Brain microvascular endothelial cell (primary cell): ENCODE results near the gene GUCA1C.

Experiments used
- DNase-seq: peaks from one replicate; pipeline ENCODE4 v3.0.0-alpha.2; 2020
- H3K27ac ChIP-seq: fragments of 250-450 bp; sonication (Bioruptor Pico); 2 replicates; pipeline ENCODE4 v1.5.1; 2020; ENCODE audit warnings: mild to moderate bottlenecking, moderate library complexity
- H3K27me3 ChIP-seq: fragments of 250-450 bp; sonication (Bioruptor Pico); replicated peaks from 2 replicates; pipeline ENCODE4 v1.5.1; 2020; ENCODE audit warnings: mild to moderate bottlenecking
- H3K36me3 ChIP-seq: fragments of 250-450 bp; sonication (Bioruptor Pico); replicated peaks from 2 replicates; pipeline ENCODE4 v1.5.1; 2020; ENCODE audit warnings: mild to moderate bottlenecking
- H3K4me3 ChIP-seq: 2 replicates; pipeline ENCODE4 v1.5.1; 2011; ENCODE audit warnings: low read depth, mild to moderate bottlenecking, control low read depth, low read length, moderate library complexity
- CTCF ChIP-seq: IDR thresholded peaks from 2 replicates; pipeline ENCODE4 v1.5.1; 2011; ENCODE audit warnings: low read depth, mild to moderate bottlenecking, moderate library complexity, low read length, control low read depth, inconsistent platforms; ENCODE audit errors: missing control alignments
- in situ Hi-C: cut with HindIII; loops from 2 replicates; pipeline ENCODE4 v1.10.0; 2017; ENCODE audit warnings: low sequenced_read_pairs, low pct_ligation_motif_present

GUCA1C gene

DNA sequence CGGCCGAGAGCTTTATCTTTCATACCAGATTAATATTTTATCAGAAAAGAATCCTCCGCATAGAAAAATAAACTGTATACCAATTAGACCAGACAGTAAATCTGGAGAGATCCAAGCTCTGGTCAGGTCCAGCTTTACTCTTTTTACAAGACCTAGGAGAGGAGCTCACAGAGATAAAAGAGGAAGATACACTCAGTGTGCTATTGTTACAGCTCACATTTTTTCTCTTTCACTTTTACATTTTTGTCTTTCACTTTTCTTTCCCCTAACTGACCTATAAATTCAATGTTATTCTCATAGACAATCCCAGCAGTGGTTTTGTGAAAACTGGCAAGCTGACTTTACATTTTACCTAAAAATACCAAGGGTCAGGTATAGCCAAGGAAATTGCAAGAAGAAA is 55.8 kb downstream of the GUCA1C start:
- Histone ChIP-seq H3K4me3 (no peak overlapping the region), H3K27me3 (no peaks in the 10 kb centered on the region), H3K36me3 (no peaks in the 10 kb centered on the region), H3K27ac (no peak overlapping the region)
- in situ Hi-C loops, result no loop called here
- DNase-seq, result no peak
- TF ChIP-seq CTCF, result no peak

DNA sequence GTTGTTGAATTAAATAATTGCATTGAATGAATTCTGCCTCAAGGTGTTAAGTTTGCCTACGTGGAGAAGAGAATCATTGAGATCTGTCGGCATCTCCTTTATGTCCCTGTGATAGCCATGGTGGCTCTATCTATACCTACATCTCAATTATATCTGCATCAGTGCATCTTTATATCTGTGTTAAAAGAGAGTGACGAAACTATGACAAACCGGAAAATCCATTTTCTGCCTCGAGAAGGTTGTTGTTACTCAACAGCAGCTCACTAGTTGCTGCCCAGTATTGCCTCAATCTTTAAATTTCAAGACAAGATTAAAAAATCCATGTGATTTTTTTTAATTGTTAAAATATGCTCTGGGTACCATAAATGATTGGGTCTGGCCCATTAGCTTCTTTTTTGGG is 58.7 kb downstream of the GUCA1C start:
- no peak for DNase-seq
- Histone ChIP-seq H3K36me3 (no peaks in the 10 kb centered on the region), H3K27ac (no peak overlapping the region), H3K27me3 (no peaks in the 10 kb centered on the region), H3K4me3 (no peak overlapping the region)
- no peak for TF ChIP-seq CTCF
- in situ Hi-C loops, result no loop called here

GRCh38 chr3:108891833-108892232 is 61.8 kb downstream of the GUCA1C start:
- in situ Hi-C loops, result no loop called here
- Histone ChIP-seq H3K36me3 (no peaks in the 10 kb centered on the region), H3K27ac (no peak overlapping the region), H3K4me3 (no peak overlapping the region), H3K27me3 (no peaks in the 10 kb centered on the region)
- no peak for DNase-seq
- TF ChIP-seq CTCF, result no peak

- no peak for DNase-seq
- in situ Hi-C loops, result no loop called here
- Histone ChIP-seq H3K27ac (no peak overlapping the region), H3K27me3 (no peaks in the 10 kb centered on the region), H3K4me3 (no peak overlapping the region), H3K36me3 (no peaks in the 10 kb centered on the region)
- TF ChIP-seq CTCF, result no peak
Observed at GRCh38 chr3:108887777-108888176, 65.9 kb downstream of the GUCA1C start.

GRCh38 chr3:108887121-108887520 is 66.6 kb downstream of the GUCA1C start:
- Histone ChIP-seq H3K36me3 (no peaks in the 10 kb centered on the region), H3K4me3 (no peak overlapping the region), H3K27ac (no peak overlapping the region), H3K27me3 (no peaks in the 10 kb centered on the region)
- no peak for TF ChIP-seq CTCF
- in situ Hi-C loops, result no loop called here
- DNase-seq, result no peak

- H3K36me3 ChIP-seq, result no peaks in the 10 kb centered on the region
- no peak for DNase-seq
- no peaks in the 10 kb centered on the region for H3K27me3 ChIP-seq
- in situ Hi-C loops, result no loop called here
- H3K4me3 ChIP-seq, result no peak overlapping the region
- no peak for TF ChIP-seq CTCF
- no peak overlapping the region for H3K27ac ChIP-seq
Observed at GRCh38 chr3:108883373-108883772, 70.3 kb downstream of the GUCA1C start.
